HG03457 (cell line): ENCODE data around the gene KCTD10.
"Not testable (repeated sequence)": the region's sequence is repeated elsewhere in the genome, so short reads cannot be mapped to it uniquely, and the experiment has no call there.

Source experiments
- ATAC-seq: cut with Tn5 transposase; IDR thresholded peaks from one replicate; pipeline ENCODE4 v1.9.1; 2021; ENCODE audit warnings: moderate number of reproducible peaks; ENCODE audit not compliant: unreplicated experiment

KCTD10 gene

GRCh38 chr12:109475121-109475520 lies 2.0 kb downstream of the KCTD10 start:
- no peak for ATAC-seq

DNA sequence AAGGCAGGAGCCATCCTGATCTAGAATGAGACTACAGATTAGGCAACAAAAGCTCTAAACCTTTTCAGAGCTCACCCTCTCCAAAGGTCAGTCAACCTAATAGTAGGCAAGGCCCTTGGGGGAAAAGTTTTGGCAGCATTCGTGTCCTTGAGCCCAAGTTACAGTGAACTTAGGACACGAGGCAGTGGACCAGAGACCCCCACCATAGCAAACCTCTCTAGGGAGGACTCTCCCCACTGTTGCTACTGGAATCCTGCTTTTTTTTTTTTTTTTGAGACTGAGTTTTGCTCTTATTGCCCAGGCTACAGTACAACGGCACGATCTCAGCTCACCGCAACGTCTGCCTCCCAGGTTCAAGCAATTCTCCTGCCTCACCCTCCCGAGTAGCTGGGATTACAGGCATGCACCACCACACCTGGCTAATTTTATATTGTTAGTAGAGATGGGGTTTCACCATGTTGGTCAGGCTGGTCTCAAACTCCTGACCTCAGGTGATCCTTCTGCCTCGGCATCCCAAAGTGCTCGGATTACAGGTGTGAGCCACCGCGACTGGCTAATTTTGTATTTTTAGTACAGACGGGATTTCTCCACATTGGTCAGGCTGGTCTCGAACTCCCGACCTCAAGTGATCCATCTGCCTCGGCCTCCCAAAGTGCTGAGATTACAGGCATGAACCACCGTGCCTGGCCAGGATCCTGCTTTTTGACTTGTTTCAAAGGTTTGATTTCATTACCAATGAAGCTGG lies 3.4 kb downstream of the KCTD10 start:
- ATAC-seq, result not testable (repeated sequence)

- ATAC-seq, result no peak
Measured at GRCh38 chr12:109473006-109473405, 4.1 kb downstream of the KCTD10 start.

GRCh38 chr12:109469517-109469916 lies 7.6 kb downstream of the KCTD10 start:
- no peak for ATAC-seq

DNA sequence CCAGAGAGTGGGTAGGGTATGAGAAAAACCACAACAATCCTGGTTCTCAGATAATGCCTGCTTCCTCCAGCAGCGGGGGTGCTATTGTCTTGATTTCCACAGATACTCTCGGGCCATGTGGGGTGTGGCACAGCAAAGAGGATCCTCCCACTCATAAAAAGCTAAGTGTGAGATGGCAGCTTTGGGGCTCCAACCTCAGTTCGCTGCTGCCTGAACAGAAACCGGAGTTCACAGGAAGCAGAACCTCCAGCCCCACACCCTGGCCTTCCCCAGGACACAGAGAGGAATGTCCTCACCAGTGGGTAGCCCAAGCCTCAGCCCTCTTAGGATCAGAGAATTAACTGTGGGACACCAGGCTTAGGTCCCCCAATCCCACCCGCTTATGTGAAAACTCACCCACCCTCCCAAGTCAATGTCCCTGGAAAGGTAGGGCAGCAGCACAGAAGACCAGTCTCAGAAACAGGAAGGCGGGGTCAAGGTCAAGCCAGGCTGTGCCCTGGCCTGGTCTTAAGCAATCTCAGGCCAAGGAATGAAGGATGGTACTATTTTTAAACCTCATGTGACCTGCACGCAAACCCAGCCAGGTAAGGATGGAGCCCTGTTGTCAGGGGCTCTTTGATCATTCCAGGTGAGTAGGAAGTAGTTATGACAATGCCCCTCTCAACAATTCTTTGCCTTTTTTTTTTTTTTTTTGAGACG lies 9.0 kb downstream of the KCTD10 start:
- no peak for ATAC-seq

- ATAC-seq, result no peak
Measured at GRCh38 chr12:109466821-109467220, 10.3 kb downstream of the KCTD10 start.

GRCh38 chr12:109466305-109466704 lies 10.8 kb downstream of the KCTD10 start:
- ATAC-seq, result no peak

DNA sequence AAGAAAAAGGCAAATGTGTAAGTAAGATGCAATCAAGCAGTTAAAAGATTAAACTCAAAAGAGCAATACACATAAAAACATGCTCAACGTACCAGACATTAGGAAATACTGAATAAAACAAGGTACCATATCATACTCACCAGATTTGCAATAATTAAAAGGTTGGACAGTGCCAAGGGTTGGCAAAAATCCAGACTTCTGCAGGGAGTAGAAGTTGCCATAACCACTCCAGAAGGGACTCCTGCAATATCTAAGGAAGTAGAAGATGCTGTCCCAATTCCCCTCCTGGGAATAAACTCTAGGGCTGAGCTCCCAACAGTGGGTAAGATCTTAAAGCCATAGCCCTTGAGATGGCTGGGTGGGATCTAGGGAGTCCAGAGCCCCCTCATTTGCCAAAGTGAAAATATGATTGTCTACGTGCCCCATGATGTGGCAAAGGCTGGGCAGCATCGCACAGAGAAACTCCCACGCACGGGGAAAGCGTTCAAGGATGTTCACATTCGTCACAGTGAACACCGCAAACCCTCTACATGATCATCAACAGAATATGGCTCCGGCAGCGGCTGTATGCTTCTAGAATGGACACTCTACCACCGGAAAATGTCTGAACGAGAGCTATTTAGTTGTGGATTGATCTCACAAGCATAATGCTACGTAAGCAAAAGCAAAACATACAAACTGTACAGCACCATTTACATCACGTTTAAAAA lies 12.3 kb downstream of the KCTD10 start:
- ATAC-seq, result no peak

DNA sequence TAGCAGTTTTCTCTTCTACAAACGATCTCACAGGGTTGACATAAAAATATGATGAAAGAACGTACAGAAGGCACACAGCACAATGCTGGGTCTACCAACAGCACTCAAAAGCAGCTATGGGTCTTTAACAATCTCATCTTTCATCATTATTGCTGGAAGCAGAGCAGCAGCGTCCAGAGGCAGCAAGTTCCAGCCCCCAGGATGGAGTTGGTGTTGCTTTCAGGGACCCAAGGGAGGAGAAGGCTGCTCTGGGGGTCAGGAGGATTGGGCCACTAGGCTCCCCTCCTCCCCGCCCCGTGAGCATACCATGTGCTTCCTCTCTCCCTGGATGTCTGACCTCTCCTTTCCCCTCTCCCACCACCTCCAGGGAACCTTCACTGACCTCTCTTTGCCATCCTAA lies 13.3 kb downstream of the KCTD10 start:
- no peak for ATAC-seq

- ATAC-seq, result no peak
Measured at GRCh38 chr12:109462868-109463692, 14.0 kb downstream of the KCTD10 start.

DNA sequence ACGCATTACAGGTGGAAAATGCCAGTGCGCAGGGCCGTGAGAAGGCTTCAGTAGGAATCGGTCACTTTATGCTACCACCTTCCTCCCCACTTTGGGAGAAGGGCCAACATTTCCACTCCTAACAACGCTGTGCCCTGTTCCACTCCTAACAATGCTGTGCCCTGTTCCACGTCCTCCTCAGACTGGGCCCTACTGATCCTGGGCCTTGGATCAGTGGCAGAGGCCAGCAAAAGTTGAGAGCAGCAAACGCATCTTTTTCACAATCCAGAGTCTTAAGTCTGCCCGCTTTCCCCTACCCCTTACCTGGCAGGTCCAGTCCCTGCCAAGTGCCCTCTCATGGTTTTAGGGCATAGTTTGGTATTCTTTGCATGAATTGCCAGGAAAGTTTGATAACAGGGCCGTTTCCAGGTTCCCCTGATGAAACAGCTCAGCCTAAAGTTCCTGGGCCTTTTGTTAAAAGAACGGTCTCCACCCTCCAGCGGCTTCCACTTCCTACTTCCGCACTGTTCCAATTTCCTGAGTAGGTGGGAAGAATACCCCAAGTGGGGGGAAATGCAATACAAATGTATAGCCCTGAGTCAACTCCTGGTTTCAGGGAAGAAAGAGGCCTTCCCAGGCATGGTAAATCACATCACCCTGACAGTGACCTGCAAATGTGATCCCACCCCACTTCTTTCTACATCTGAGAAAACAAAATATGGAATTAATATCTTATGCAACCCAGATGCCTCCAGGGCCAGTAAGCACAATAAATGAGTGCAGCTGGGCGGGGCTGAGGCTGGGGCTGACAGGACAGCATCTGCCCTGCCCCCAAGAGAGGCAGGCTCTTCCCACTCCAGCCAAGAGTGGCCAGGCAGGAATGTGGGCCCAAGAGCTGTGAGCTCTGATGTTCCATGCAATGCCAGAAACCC lies 15.0 kb downstream of the KCTD10 start:
- no peak for ATAC-seq

DNA sequence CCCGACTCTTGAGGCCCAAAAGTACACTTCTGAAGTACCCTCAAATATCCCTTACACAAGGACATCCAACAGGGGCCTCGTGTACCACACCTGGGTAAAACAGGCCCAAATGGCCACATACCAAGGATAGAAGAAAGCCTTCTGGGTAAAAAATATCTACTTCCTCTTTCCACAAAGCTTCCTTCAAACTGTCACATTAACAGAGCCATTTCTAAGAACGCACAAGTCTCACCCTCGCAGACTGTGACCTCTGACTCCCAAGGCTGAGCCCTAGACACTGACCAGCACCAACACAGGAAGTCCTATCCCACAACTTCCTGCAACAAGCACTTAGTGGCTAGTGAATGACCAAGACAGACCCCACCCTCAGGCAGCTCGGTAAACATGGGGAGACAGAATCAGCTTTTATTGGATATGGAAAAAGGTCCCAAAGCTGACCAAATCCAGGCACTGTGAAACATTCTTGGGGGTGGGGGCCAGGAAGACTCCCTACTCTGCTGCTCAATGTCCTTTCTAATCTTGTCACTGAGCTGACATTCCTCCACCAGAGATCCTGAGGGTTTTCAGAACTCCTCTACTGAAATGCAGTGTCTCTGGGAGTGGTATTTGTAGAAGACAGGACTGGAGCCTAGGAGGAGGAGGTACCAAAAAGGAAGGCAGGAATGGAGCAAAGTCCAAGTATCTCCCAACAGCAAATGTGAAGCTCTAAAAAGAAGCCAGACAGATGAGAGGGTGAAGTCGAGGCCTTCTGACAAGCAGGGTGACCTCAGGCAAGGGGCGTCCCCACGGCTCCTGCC lies 15.9 kb downstream of the KCTD10 start:
- no peak for ATAC-seq

DNA sequence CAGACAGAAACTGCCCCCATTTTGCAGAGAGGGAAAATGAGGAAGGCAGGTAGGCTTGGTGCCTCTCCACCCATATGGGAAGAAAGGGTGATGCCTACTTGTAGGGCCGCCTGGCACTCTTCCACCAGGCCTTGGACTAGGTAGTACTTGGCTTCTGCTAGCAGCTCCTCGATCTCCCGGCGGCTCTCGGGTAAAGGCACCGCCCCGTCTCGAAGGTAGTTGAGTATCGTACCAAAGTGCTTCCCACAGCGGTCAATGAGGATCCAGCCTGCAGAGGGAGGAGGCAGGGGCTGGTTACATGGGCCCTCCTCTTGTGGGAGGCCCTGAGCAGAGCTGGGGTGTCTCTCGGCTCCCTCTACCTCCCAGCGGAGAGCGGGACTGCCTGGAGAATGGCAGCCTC lies 16.6 kb downstream of the KCTD10 start:
- no peak for ATAC-seq

DNA sequence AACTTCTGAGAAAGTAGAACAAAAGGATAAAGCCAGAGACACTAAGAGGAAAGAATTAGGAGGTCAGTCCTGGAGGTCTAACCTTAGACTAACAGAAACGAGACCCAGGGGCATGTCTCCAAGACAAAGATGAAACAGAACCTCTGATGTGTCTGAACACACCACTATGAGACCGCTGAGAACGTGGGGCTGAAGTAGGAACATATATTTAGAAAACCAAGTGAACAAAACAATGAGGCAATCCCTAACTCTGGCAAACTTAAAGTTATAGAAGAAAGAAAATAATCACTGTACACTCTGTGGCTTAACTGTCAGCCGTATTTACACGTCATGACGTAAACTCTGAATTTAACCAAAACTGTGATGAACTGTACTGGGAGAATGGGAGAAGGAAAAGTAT lies 17.9 kb downstream of the KCTD10 start:
- ATAC-seq, result no peak

DNA sequence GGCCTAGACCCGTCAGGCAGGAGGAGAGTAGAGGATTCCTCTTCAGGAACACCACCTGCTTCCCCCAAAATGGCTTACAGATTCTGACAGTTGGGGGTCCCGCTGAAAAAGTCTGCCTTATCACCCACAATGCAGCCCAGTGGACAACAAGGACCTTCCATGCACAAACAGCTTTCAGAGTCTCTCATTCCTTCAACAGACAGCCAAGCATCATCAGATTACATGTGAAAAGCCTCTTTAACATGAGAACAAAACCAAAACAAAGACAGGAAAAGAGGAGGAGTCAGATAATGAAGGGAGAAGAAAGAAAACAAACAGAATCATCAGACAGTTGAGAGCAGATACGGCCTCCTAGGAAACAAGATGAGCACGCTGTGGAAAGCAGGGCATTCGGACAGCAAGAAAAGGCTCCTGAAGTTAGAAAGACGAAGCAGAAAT lies 18.3 kb downstream of the KCTD10 start:
- no peak for ATAC-seq

GRCh38 chr12:109458086-109458485 lies 19.0 kb downstream of the KCTD10 start:
- no peak for ATAC-seq

DNA sequence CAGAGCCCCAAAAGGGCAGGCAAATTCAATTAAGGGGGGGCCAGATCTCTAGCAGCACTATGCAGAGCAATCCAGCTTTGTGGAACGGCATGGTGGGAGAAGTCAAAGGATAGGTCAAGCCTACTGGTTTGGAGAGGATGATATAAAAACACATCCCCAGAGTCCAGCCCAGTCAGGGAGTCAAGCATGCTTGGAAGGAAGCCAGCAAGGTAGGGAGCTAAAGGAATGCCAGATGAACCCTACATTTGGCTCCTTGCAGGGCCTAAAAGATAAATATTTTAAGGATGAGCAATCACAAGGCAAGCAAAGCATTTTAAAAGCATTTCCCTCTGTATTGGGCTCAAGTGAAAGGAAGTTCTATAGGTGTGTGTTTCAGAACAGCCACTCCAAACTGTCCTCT lies 21.4 kb downstream of the KCTD10 start:
- ATAC-seq, result no peak

DNA sequence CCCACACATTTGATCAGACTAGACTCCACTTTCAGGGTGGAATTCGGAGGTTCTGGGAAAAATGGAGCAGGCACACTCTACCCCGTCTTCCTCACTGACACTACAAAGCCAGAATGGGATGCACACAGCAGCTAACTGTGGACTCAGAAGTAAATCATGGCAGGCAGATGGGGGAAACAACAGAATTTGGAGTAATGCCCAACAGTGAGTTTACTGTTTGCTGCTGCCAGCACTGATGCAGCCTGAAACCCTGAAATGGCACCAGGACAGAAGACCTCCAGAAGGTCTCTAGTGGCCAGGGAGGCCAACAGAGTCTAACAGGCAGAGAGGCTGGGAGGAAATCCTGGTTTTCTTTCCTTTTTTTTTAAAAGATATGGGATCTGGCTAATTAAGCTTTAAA lies 24.6 kb downstream of the KCTD10 start:
- no peak for ATAC-seq

DNA sequence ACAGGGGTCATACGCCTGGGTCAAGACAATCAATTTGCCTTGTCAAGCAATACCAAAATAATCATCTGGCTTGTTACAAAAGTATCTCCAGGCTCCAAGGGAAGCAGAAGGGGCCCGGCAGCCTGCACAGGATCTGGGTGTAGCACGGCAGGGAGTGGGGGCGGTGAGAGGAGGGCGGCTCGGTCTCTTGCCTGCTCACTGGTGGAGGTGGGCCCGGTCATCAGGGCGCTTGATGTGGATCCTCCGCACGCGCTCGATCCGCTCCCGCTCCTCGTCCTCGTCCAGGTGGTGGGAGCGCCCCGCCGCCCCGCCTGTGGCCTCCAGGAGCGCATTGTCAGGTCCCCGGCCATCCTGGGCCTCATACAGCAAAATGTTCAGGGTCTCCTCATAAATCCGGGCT lies 25.7 kb downstream of the KCTD10 start:
- ATAC-seq, result no peak
